K562 (cell line): ENCODE data around the gene SLC33A1. TPM values are rescaled to one million over a fixed set of nuclear protein-coding genes. Genes with fewer than 3 reads are reported as not detected.
A peak's percentile ranks its signal among the peaks of the same experiment; 100 is the strongest.

Experiments
- CHCHD3 ChIP-seq: fragments of 250-450 bp; sonication (Bioruptor Pico); IDR thresholded peaks from 2 replicates; pipeline ENCODE4 v2.1.2; 2022; ENCODE audit warnings: mild to moderate bottlenecking
- EP400 ChIP-seq: fragments of 450-650 bp; IDR thresholded peaks from 2 replicates; pipeline ENCODE4 v1.6.1; 2017; ENCODE audit warnings: antibody characterized with exemption, mild to moderate bottlenecking, moderate library complexity
- ETS1 ChIP-seq: conservative IDR thresholded peaks from 2 replicates; pipeline ENCODE4 v1.6.1; 2011; ENCODE audit warnings: low read depth, mild to moderate bottlenecking, low read length; ENCODE audit not compliant: control insufficient read depth
- FOXJ3 ChIP-seq: sonication (generic); formaldehyde crosslinking; IDR thresholded peaks from 2 replicates; pipeline ENCODE4 v1.4.0; 2020; ENCODE audit warnings: mild to moderate bottlenecking, missing genetic modification reagents
- ID3 ChIP-seq, 2 experiments: fragments of 250-450 bp in 1 of 2; fragments of 450-650 bp in 1 of 2; sonication (Bioruptor Pico) in 1 of 2; IDR thresholded peaks; 2 replicates each; pipeline versions ENCODE4 v1.6.1 to v1.8.0; 2016 to 2021; ENCODE audit warnings: mild to moderate bottlenecking in 2 of 2, moderate library complexity in 2 of 2, missing compliant biosample characterization in 1 of 2, missing genetic modification characterization in 1 of 2
- KDM1A ChIP-seq, 2 experiments: fragments of 450-650 bp; IDR thresholded peaks; 2 replicates each; pipeline ENCODE4 v1.6.1; 2016; ENCODE audit warnings: mild to moderate bottlenecking in 2 of 2
- KLF13 ChIP-seq: fragments of 450-650 bp; IDR thresholded peaks from 2 replicates; pipeline ENCODE4 v1.6.1; 2016; ENCODE audit warnings: missing genetic modification characterization, low read depth, mild to moderate bottlenecking, missing compliant biosample characterization, moderate library complexity, borderline replicate concordance
- PHF21A ChIP-seq: fragments of 450-650 bp; IDR thresholded peaks from 2 replicates; pipeline ENCODE4 v1.6.1; 2017; ENCODE audit warnings: low read depth, borderline replicate concordance
- SAP30 ChIP-seq: fragments of 200-600 bp; sonication (generic); IDR thresholded peaks from 2 replicates; pipeline ENCODE4 v1.6.1; 2012; ENCODE audit warnings: borderline replicate concordance, low read depth, mild to moderate bottlenecking, moderate library complexity, low read length, control low read depth, inconsistent platforms; ENCODE audit not compliant: insufficient read depth, poor library complexity, severe bottlenecking
- SMAD1 ChIP-seq: fragments of 150-350 bp; IDR thresholded peaks from 2 replicates; pipeline ENCODE4 v1.6.1; 2014; ENCODE audit warnings: low read length, low read depth; ENCODE audit not compliant: partially characterized antibody
- SNRNP70 ChIP-seq: fragments of 200-400 bp; formaldehyde crosslinking; optimal IDR thresholded peaks from 2 replicates; pipeline ENCODE3; 2017; ENCODE audit warnings: low read depth, low read length
- TCF3 ChIP-seq: sonication (generic); formaldehyde crosslinking; IDR thresholded peaks from 2 replicates; pipeline ENCODE4 v1.4.0; 2020; ENCODE audit warnings: mild to moderate bottlenecking, missing genetic modification reagents
- TEAD2 ChIP-seq: fragments of 450-650 bp; IDR thresholded peaks from 2 replicates; pipeline ENCODE4 v1.6.1; 2016; ENCODE audit warnings: missing genetic modification characterization, control low read depth, missing compliant biosample characterization
- YY1 ChIP-seq, 3 experiments: IDR thresholded peaks; 2 replicates each; pipeline ENCODE4 v1.6.1; 2011; ENCODE audit warnings: low read length in 2 of 3, mild to moderate bottlenecking in 2 of 3, moderate library complexity in 2 of 3, borderline replicate concordance in 1 of 3, control low read depth in 1 of 3, low read depth in 1 of 3; ENCODE audit not compliant: insufficient read depth in 3 of 3, insufficient replicate concordance in 2 of 3, control insufficient read depth in 1 of 3, insufficient read length in 1 of 3; ENCODE audit errors: extremely low read depth in 1 of 3
- polyA plus RNA-seq, 8 experiments: library from polyadenylated mRNA; depleted of rRNA in 4 of 8; stranded (reverse) in 5 of 8; unstranded in 3 of 8; fragments of >200 nt; fragmentation: Nextera tagmentation in 2 of 8; fragmentation: Illumina TruSeq in 1 of 8; extraction: Ambion mirVana in 2 of 8; extraction: Trizol in 1 of 8; gene quantifications; 2 replicates each; pipeline versions ENCODE4 v1.2.1 to v1.2.3, GENCODE V29; 2011 to 2014; ENCODE audit warnings: inconsistent platforms in 1 of 8, missing spikeins in 1 of 8
- total RNA-seq, 7 experiments: library from RNA; depleted of rRNA in 6 of 7; stranded (reverse); fragments of >200 nt in 6 of 7; fragmentation: Illumina TruSeq in 2 of 7; extraction: Trizol in 2 of 7; gene quantifications; 2 replicates each; pipeline versions ENCODE4 v1.2.1 to v1.2.3, GENCODE V29; 2011 to 2021; ENCODE audit warnings: low replicate concordance in 1 of 7
- TF ChIP-seq, protein P1 (sequence below): sonication (generic); formaldehyde crosslinking; IDR thresholded peaks from 2 replicates; pipeline ENCODE4 v1.8.0; 2022; ENCODE audit warnings: missing genetic modification reagents, mild to moderate bottlenecking, borderline replicate concordance
- TF ChIP-seq, protein P2 (sequence below): fragments of 450-650 bp; IDR thresholded peaks from 2 replicates; pipeline ENCODE4 v1.6.1; 2018; ENCODE audit not compliant: partially characterized antibody
- TF ChIP-seq, protein P3 (sequence below): sonication (generic); formaldehyde crosslinking; IDR thresholded peaks from 2 replicates; pipeline ENCODE4 v1.9.0; 2022; ENCODE audit warnings: mild to moderate bottlenecking, missing genetic modification reagents

The SLC33A1 gene
- total and polyA plus RNA-seq, 9 of the 15 experiments (the other 6 are each of a cell fraction or from before 2014, with no cell fraction given) = 6.2 to 26.8 (median 19.6) TPM

- TF ChIP-seq PHF21A = no peak
- no peak for TF ChIP-seq FOXJ3
- no peak for TF ChIP-seq ETS1
- no peak for TF ChIP-seq SNRNP70
- TF ChIP-seq TEAD2 (tag) = no peak
- TF ChIP-seq, protein P1, sequence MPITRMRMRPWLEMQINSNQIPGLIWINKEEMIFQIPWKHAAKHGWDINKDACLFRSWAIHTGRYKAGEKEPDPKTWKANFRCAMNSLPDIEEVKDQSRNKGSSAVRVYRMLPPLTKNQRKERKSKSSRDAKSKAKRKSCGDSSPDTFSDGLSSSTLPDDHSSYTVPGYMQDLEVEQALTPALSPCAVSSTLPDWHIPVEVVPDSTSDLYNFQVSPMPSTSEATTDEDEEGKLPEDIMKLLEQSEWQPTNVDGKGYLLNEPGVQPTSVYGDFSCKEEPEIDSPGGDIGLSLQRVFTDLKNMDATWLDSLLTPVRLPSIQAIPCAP (CRISPR knock-in tag) = no peak
- TF ChIP-seq CHCHD3 (CRISPR knock-in tag) = no peak
- no peak for TF ChIP-seq SMAD1
- TF ChIP-seq ID3 (CRISPR knock-in tag; IDR thresholded peaks at IDR 0.05) = no peak
- TF ChIP-seq ID3 (tag; IDR thresholded peaks at IDR 0.05) = no peak
- no peak for TF ChIP-seq KLF13 (tag)
- TF ChIP-seq, protein P2, sequence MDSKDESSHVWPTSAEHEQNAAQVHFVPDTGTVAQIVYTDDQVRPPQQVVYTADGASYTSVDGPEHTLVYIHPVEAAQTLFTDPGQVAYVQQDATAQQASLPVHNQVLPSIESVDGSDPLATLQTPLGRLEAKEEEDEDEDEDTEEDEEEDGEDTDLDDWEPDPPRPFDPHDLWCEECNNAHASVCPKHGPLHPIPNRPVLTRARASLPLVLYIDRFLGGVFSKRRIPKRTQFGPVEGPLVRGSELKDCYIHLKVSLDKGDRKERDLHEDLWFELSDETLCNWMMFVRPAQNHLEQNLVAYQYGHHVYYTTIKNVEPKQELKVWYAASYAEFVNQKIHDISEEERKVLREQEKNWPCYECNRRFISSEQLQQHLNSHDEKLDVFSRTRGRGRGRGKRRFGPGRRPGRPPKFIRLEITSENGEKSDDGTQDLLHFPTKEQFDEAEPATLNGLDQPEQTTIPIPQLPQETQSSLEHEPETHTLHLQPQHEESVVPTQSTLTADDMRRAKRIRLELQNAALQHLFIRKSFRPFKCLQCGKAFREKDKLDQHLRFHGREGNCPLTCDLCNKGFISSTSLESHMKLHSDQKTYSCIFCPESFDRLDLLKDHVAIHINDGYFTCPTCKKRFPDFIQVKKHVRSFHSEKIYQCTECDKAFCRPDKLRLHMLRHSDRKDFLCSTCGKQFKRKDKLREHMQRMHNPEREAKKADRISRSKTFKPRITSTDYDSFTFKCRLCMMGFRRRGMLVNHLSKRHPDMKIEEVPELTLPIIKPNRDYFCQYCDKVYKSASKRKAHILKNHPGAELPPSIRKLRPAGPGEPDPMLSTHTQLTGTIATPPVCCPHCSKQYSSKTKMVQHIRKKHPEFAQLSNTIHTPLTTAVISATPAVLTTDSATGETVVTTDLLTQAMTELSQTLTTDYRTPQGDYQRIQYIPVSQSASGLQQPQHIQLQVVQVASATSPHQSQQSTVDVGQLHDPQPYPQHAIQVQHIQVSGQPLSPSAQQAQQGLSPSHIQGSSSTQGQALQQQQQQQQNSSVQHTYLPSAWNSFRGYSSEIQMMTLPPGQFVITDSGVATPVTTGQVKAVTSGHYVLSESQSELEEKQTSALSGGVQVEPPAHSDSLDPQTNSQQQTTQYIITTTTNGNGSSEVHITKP = no peak
- no peak for TF ChIP-seq YY1 (IDR thresholded peaks at IDR 0.05; ENCODE audit: borderline replicate concordance in 1 of 3, control insufficient read depth in 1 of 3, extremely low read depth in 1 of 3, insufficient read depth in 3 of 3, insufficient read length in 1 of 3, insufficient replicate concordance in 2 of 3, low read depth in 1 of 3, low read length in 2 of 3)
- peak; percentile 59 for TF ChIP-seq SAP30
- TF ChIP-seq TCF3 = no peak
- TF ChIP-seq, protein P3, sequence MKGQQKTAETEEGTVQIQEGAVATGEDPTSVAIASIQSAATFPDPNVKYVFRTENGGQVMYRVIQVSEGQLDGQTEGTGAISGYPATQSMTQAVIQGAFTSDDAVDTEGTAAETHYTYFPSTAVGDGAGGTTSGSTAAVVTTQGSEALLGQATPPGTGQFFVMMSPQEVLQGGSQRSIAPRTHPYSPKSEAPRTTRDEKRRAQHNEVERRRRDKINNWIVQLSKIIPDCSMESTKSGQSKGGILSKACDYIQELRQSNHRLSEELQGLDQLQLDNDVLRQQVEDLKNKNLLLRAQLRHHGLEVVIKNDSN = no peak
- peak; percentile 43 for TF ChIP-seq EP400
- TF ChIP-seq KDM1A (IDR thresholded peaks at IDR 0.05) = no peak
Observed at GRCh38 chr3:155870945-155871745, 16.9 kb upstream of the SLC33A1 start (continued).
